ENCODE results near the gene GGT7. TPM values are rescaled to one million over a fixed set of nuclear protein-coding genes. Genes with fewer than 3 reads are reported as not detected.

GGT7 gene
- total RNA-seq, 3 donors from 2014 or later = 14.4 to 24.6 (median 20.3) TPM

Other genes with a start within 250 kb of the GGT7 start
- 10 to 100 TPM; 14.4 to 26.3 (median 24.3) TPM for gene PIGU, start 195.8 kb downstream of the GGT7 start, total RNA-seq
- gene TP53INP2, start 168.5 kb downstream of the GGT7 start, total RNA-seq = 100 to 1,000 TPM in 2 of 3 donors, 10 to 100 TPM in 1; 65.9 to 155 (median 114) TPM
- gene NCOA6, start 47.2 kb downstream of the GGT7 start, total RNA-seq = 10 to 100 TPM; 37.8 to 47.5 (median 44.3) TPM
- gene ACSS2, start 3.8 kb upstream of the GGT7 start, total RNA-seq = 100 to 1,000 TPM; 191 to 479 (median 302) TPM
- 10 to 100 TPM; 45.2 to 97.3 (median 91.8) TPM for gene GSS, start 83.0 kb upstream of the GGT7 start, total RNA-seq
- gene MYH7B, start 83.0 kb upstream of the GGT7 start, total RNA-seq = 1 to 10 TPM in 1 of 3 donors, under 1 TPM in 2; 0.76 to 1.9 (median 0.99) TPM
- 10 to 100 TPM; 49.6 to 60.5 (median 53.8) TPM for gene TRPC4AP, start 220.0 kb upstream of the GGT7 start, total RNA-seq